D341Med (cell line): ENCODE measurements around the gene CD4.
A peak's percentile ranks its signal among the peaks of the same experiment; 100 is the strongest.
"Not testable (repeated sequence)": the region's sequence is repeated elsewhere in the genome, so short reads cannot be mapped to it uniquely, and the experiment has no call there.

Source experiments
- DNase-seq: peaks from one replicate; pipeline ENCODE4 v3.0.0; 2012; ENCODE audit warnings: low spot score

CD4 gene

DNA sequence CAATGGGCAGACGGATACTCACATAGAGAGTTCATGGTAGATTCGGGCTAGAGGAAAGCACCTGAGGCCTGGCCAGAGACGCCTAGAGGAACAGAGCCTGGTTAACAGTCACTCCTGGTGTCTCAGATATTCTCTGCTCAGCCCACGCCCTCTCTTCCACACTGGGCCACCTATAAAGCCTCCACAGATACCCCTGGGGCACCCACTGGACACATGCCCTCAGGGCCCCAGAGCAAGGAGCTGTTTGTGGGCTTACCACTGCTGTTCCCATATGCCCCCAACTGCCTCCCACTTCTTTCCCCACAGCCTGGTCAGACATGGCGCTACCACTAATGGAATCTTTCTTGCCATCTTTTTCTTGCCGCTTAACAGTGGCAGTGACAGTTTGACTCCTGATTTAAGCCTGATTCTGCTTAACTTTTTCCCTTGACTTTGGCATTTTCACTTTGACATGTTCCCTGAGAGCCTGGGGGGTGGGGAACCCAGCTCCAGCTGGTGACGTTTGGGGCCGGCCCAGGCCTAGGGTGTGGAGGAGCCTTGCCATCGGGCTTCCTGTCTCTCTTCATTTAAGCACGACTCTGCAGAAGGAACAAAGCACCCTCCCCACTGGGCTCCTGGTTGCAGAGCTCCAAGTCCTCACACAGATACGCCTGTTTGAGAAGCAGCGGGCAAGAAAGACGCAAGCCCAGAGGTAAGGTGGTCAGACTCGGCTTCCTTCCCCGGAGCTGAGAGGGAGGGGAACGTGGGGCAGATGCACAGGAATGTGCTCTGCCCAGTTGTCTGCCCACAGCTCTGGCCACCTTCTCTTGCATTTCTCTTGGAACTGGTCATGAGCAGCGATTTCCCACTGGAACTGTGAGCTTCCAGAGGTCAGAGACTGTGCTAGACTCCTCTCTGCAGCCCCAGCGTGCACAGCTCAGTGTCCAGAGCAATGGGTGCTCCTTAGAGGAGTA is at the start of gene CD4:
Gene CD4, plus strand, starts transcription at position 557 of the 953 bp plus-strand sequence. CDS start 10,611 bp downstream, outside the sequence.
- no peak for DNase-seq

DNA sequence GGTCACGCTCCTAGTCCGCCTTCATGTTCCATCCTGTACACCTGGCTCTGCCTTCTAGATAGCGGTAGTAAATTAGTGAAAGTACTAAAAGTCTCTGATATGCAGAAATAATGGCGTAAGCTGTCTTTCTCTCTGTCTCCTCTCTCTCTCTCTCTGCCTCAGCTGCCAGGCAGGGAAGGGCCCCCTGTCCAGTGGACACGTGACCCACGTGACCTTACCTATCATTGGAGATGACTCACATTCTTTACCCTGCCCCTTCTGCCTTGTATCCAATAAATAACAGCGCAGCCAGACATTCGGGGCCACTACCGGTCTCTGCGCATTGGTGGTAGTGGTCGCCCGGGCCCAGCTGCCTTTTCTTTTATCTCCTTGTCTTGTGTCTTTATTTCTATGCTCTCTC is 47.2 kb upstream of the CD4 start:
- DNase-seq = not testable (repeated sequence)

DNA sequence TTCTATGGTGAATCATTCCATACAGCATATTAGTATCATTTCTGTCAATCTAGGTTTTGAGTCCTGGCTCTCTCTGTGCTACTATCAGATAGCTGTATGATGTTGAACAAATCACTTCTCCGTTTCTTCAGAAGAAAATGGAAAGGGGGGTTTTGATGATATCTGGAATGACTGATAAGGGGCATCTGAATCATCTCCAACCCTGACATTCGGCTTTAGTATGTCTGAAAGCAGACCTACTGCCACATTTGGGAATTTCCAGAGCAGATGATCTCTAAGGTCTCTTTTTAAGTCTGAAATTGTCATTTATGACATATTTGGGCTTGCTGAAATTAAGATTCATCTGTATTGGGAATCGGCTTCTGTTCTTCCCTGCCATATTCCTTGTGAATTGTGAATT is 46.5 kb upstream of the CD4 start:
- DNase-seq = no peak

DNA sequence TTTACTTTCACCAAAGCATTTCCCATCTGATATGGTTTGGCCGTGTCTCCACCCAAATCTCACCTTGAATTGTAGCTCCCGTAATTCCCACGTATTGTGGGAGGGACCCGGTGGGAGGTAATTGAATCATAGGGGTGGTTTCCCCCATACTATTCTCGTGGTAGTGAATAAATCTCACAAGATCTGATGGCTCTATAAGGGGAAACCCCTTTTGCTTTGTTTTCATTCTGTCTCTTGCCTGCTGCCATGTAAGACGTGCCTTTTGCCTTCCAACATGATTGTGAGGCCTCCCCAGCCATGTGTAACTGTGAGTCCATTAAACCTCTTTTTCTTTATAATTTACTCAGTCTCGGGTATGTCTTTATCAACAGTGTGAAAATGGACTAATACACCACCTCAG is 46.0 kb upstream of the CD4 start:
- not testable (repeated sequence) for DNase-seq

DNA sequence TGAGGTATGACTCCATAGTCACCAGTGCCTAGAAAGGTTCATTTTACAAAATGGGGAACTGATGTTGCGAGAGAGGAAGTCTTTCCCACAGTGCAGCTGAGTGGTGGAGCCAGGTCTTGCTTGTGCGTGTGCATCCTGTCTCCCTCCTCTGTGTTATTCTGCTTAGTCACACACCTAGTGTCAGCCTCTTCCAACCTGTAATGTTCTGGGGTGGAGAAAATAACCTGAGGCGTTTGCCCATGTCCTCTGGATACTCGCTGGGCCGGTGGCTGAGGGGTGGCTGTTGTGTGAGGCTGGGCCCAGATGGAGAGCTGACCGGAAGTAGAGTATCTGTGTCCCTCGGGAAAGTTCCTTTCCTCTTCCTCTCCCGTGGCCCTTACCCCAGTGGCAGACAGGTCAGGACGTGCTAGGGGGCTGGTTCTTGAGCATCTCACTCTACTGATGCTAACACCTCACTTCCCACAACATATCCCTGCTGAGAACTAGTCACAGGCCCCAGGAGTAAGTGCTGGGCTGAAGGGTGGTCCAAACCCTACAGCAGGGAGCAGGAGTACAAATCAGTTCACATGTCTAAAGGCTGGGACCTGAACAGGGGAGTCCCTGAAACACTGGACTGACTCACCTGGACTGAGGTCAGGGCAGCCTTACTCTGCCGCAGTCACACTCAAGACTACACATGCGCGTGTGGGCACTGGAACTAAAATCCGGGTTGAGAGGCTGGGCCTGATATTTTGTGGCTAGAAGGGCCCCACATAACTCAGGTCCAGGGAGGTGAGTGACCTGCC is 43.4 kb upstream of the CD4 start:
- DNase-seq = no peak

DNA sequence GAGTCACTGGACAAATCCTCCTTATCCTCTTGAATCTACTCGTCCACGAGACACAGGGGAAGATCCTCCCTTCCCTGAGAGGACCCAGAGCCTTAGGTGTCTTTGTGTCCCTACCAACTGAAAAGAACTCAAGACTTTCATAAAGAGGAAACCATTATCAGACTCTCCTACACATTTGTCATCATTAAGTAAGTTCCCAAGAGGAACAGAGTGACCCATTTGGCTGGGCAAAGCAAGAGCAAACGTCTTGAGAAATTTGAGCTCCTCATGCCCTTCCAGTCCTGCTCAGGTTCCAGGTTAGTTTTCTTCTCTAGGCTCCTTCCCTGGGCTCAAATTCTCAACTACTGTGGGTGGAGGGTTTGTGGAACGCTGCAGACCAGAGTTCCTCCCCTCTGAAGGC is 42.1 kb upstream of the CD4 start:
- no peak for DNase-seq

DNA sequence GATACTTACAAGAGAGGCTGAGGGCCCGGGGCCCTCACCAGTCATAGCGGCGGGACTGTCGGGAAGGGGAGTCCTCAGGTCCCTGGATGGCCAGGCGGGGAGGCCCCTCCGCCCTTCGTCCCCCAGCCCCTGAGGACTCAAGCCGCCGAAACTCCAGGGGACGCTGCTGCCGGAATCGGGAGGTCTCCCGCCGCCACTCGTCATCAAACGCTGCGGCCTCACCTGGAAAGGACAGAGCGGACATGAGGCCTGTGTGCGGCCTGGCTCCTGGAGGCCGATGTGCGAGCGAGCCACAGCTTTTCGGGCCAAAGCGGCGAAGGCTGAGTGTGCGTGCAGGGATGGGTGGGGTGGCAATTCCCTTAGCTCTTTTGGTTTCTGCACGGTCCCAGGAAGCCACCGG is 40.6 kb upstream of the CD4 start:
- no peak for DNase-seq

DNA sequence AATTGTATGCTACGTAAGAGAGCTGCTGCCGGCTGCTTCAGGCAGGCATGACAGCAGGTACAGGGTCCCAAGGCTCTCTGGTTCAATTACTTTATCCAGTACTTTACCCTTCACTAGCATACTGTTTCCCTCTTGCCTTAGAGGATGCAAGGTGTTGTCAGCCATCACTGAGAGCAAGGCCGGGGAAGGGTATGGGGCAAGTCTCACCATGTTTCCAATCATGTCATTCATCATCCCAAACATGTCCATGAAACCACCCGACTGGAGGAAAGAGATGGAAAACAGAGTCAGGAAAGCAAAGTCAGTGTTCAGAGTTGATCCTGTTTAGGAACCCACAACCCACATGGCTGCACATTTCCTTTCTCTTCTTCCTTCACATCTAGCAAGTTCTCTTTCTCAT is 38.8 kb upstream of the CD4 start:
- no peak for DNase-seq

DNA sequence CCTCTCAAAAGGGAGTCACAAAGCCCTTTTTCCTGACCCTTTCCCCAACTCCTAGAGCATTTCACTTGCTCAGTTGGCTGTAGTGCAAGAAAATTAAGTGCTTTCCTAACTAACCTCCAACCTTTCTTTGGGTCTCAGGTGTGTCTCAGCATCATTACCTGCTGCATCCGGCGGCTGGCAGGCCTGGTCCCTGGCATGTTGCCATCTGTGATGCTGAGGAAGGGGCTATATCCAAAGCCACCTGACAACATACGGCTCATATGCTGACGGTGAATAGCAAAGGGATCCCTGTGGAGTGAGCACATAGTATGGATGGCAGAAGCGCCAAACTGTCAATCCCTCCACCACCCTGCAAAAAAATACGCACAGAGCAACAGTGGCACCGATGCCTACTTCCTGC is 37.6 kb upstream of the CD4 start:
- DNase-seq = no peak

DNA sequence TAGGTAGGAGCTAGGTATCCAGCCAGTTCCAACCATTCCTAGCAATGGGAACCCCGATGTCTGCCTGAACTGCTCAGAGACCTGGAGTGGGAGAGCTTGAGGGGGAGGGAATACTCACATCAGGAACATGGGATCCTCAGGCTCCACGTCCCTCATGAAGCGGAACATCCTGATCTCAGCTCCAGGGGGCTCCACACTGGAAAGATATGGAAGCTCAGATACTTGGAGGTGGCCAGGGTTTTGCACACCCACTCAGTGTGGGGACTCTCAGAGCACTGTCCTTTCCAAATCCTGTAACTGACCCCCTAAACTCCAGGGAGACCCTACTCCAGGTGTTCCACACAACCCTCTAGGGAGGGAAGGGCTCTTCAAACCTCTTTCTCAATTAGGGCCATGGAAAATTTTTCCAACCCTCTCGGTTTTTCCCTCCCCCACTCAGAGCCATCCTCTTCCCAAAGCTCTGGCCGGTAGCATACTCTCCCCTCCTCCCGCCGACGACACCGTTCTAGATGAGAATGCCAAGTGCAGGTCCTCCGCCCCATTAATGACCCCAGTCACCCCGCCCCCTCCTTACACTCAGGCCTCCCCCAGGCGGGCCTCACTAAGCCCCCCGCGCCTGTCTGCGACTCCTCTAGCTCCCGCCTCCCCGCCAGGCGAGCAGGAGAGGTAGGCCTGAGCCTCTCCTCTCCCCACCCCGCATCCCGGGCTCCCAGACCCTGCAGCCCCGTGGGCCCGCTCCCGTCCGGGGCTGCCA is 37.0 kb upstream of the CD4 start:
- peak; percentile 69 for DNase-seq

DNA sequence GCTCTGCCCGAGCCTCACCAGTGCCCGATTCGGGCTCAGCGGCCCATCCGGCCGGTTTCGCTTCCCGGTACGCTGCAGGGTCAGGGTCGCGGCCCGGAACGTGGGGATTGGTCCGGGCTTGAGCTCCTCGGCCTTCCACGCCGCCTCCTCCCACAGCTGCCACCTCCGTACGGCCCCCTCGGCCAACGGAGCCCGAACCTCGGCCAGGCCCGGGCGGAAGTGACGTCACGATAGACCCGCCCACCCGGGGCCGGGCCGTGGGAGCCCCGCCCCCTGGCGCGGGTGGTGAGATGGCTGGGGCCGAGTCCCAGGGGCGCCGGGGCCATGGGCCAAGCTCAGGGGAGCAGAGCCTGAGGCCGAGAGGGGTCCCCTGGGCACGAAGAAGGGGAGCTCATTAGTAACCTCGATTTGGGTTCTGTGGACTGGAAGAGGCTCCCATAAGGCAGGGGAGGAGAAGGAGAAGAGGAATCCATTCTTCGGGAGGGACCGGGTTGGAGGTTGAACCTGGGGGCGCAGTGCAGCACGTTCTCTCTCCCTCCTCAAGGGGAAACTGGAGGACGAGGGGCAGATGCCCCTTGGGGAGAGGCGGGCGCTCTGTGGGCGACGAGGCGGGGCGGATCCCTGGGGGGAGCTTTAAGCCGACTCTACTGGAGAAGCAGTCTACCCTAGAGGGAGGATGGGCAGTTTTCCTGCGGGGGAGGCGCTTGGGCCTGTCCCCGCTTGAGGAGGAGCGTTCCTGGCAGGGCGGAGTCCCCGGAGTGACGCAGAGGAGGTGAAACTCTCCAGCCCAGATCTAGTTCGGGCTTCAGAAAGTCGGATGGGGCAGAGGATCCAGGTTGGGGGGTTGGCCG is 36.2 kb upstream of the CD4 start, which contains the start of gene MLF2:
Gene MLF2, minus strand, starts transcription at position 221 of the 851 bp plus-strand sequence. CDS start 807 bp downstream, outside the sequence.
- peak; percentile 98 for DNase-seq

DNA sequence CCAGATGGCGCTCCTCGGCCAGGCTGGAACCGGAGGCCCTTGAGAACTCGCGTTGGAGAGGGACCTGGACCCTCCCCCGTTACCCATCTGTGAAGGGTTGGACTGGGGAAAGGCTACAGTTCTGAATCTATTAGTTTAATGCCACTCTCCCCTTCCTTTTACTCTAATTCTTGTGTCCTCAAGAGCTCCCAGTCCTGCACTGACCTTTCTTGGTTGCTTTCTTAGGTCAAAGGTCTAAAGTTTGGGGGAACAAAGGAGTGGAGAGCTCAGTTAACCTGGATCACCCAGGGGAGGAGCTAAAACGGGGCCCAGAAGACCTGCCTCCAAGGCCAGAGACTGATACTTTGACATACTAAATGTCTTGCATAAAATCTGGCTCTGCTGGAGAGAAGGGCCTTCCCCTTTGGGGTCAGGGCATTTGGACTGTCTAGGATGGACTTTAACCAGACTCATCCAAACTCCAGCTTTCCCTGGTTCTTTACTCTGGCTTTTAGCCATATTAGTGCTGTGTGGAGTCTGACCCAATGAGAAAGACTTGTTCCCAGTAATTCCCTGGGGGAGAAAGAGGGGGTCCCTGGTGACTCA is 35.5 kb upstream of the CD4 start:
- no peak for DNase-seq

DNA sequence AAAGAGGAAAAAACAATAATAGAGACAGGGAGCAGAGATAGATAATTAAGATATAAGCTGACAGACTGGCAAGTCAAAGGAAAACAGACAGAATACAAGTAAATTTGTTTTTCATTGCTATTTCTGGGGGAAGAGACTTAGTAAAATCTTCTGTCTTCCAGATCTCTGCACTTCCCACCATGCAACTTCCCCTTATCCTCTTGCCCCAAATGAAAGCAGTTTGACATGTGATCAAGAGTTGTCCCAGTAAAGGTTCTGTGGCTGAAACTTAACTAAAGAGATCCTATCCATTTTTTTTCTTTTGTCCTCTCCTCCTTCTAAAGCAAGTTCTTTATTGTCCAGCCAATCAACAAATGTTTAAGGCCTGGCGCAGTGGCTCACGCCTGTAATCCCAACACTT is 34.9 kb upstream of the CD4 start:
- DNase-seq = no peak

DNA sequence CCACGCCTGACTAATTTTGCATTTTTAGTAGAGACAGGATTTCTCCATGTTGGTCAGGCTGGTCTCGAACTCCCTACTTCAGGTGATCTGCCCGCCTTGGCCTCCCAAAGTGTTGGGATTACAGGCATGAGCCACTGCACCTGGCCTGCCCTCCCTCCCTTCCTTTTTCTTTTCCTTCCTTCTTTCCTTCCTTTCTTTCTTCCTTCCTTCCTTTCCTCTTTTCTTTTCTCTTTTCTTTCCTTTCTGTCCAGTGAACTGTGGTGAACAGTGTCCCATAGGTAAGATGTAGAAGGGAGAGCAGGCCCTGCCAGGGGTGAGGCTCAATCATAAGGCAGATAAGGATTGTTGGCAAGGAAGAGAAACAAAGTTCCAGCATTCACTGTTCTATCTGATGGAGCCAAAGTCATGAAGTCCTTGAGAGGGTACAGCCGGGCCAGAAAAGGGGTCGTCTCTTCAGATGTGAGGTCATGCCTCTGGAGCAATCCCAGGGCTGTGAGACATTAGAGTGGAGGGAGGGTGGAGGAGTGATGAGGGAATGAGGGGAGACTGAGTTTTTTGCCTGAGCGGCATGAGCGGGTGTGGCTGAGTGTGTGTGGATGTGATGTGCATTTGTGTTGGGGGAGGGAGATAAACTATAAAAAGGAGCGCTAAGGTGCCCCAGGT is 32.2 kb upstream of the CD4 start:
- DNase-seq = no peak

DNA sequence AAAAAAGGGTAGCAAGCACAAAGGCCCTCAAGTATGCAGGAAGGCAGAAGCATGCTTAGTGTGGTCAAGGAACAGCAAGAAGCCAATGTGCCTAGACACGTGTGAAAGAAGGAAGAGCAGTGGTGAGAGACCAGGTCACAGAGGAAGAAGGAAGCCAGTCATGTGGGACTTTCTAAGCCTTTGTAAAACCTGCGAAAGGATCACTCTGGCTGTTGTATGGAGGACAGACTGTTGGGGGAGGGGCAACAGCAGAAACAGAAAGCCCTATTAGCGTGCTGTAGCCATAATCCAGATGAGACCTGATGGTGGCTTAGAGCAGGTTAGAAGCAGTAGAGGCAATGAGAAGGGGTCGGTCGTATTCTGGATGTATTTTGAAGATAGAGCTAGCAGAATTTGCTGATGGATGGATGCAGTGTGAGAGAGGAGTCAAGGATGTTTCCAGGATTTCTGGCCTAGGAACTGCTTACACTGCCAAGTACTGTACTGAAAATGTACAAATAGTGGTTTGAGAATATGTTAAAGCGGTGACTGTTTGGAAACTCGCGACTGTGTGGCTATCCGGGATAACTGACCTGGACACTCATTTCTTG is 30.7 kb upstream of the CD4 start:
- peak; percentile 58 for DNase-seq

DNA sequence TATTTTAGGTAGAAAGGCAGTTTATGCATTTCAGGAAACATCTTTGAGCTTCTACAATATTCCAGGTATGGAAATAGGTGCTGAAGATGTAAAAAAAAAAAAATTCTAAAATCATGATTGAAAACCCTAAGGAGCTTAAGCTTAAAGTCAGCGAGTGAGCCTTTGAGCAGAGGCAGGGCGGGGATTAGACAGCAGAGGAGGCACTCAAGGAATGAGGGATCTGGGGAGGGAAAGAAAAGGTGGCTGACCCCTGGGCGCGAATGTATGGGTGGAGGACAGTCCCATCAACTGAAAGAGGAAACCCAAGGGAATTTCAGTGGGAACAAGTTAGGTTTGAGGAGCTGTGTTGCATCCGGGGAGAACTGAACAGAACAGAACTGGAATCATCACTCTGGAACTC is 29.6 kb upstream of the CD4 start:
- DNase-seq = no peak

DNA sequence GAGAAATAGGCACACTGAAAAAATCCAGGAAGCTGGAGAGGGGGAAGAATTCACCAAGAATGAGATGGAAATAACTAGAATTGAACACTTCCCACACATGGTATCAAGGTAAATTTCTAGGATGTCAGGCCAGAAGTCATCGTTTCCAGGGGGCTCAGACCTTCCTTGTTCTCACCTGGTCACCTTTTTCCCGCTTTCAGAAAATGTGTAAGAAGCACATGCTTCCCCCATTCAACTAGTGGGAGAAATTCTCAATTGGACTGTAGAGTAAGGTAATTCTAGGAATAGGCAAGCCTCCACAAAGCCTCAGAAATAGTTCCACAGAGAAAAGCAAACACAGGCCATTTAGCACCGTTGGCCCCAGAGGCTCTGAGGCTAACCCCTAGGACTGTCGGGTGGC is 25.9 kb upstream of the CD4 start:
- DNase-seq = no peak

DNA sequence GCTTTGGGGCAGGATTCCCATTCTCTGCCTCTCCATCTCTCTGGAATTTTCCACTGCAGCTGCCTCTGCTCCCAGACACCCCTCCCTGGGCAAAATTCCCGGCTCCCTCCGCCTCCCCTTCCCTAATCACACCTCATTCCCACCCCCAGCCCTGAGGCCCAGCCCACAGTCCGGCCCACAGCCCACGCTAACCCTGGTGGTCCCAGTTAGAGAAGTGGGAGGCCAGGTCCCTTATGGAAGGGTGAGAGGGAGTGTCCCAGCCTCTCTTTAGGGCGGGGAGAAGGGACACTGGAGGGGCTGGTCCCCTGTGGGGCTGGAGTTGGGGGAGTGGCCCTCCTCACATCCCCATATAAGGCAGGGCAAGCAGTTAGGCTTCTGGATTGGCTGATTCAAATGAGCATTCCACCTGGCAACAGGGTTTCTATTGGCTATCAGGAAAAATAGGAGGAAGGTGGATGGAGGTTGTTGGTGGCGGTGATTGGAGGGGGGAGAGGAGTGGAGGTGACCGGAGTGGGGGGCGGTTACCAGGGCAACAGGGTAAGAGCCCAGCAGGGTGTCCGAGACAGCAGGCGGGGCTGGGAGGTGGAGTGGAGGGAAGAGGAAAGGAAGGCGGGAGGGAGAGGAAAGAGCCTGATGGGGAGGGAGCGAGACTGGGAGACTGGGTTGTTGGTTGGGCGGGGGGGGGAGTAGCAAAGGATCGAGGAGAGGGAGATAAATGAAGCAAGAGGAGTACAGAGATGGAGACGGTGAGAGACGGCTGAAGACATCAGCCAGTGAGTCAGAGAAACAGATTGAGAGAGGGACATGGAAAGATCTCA is 25.1 kb upstream of the CD4 start:
- peak; percentile 90 for DNase-seq

DNA sequence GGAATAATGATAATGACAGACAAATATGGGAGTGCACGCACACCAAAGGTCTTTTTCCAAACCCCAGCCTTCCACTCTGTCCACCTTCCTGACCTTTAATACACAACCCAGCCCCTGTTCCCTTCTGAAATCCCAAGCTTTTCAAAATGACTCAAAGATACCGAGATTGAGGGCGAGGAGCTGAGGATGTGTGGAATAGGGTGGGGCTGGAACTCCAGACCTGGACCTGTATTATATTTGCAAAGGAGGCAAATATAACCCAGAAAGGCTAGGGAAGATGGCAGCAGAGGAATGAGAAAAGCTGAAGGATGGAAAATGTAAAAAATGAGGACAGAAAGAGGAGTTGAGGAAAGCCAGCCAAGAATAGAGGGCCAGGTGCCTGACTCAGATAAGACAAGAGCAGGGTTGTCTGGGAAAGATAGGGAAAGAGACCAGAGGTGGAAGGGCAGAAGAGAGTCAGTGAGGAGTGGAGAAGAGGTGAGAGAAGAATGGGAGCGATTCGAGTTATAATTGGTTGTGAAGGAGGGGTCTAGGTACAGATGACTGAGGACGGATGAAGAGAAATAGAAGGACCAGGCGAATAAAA is 24.2 kb upstream of the CD4 start:
- no peak for DNase-seq
